ENCODE results near the gene UBE2Q2.

DNA sequence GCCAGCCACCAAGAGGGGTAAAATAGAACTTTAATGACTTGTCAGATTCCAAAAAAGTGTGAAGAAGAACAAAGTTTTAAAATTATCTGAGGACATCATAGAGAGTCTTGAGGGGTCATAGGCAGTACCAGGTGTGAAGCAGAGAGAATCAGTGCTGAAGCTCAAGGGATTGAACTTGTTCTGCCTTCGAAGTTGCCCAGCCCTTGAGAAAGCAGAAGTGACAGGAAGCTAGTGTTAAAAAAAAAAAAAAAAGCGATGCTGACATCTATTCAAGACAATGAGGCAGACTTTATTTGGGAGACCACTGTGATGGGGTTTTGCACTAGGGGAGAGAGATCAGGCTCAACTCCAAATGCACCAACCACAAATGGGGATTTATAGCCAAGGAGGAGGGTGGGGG, 82.2 kb downstream of the UBE2Q2 start:
- TF ChIP-seq, protein P1, sequence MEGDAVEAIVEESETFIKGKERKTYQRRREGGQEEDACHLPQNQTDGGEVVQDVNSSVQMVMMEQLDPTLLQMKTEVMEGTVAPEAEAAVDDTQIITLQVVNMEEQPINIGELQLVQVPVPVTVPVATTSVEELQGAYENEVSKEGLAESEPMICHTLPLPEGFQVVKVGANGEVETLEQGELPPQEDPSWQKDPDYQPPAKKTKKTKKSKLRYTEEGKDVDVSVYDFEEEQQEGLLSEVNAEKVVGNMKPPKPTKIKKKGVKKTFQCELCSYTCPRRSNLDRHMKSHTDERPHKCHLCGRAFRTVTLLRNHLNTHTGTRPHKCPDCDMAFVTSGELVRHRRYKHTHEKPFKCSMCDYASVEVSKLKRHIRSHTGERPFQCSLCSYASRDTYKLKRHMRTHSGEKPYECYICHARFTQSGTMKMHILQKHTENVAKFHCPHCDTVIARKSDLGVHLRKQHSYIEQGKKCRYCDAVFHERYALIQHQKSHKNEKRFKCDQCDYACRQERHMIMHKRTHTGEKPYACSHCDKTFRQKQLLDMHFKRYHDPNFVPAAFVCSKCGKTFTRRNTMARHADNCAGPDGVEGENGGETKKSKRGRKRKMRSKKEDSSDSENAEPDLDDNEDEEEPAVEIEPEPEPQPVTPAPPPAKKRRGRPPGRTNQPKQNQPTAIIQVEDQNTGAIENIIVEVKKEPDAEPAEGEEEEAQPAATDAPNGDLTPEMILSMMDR (IDR thresholded peaks at IDR 0.05): no peak
- TF ChIP-seq POLR2A (IDR thresholded peaks at IDR 0.05) (no peak), EP300 (IDR thresholded peaks at IDR 0.05) (no peak)
